Measurements from ENCODE around the gene SZRD1. TPM values are rescaled to one million over a fixed set of nuclear protein-coding genes. Genes with fewer than 3 reads are reported as not detected.

SZRD1 gene
- 10 to 100 TPM; 73.1 to 80.5 (median 77.7) TPM for total RNA-seq

DNA sequence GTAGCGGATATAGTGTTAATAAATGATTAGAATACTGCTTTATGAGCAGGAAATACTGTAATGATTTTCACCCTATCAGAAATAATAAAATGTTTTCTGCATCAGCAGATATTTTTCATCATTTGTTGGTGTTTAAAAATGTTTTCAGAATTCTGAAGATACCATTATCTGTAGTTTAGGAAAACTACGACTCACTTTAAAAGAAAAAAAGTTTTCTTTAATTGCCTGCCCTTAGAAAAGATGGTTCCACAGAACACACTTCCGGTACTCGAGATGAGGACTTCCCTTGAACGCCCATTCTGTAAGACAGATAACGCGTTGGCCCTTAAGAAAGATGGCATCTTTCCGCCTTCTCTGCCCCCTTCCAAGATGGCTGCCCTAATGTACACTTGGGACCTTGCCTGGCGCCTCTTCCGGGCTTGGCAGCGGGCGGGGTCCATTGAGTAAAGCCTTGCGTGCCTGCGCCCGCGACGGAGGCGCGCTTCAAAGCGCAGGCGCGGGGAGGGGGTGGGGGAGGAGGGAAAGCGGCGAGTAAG, at the start of gene SZRD1:
Gene SZRD1 (plus strand): TSS at position 521 of the 536 bp plus-strand sequence. CDS start 16 bp downstream, outside the sequence.
- TF ChIP-seq, protein P1, sequence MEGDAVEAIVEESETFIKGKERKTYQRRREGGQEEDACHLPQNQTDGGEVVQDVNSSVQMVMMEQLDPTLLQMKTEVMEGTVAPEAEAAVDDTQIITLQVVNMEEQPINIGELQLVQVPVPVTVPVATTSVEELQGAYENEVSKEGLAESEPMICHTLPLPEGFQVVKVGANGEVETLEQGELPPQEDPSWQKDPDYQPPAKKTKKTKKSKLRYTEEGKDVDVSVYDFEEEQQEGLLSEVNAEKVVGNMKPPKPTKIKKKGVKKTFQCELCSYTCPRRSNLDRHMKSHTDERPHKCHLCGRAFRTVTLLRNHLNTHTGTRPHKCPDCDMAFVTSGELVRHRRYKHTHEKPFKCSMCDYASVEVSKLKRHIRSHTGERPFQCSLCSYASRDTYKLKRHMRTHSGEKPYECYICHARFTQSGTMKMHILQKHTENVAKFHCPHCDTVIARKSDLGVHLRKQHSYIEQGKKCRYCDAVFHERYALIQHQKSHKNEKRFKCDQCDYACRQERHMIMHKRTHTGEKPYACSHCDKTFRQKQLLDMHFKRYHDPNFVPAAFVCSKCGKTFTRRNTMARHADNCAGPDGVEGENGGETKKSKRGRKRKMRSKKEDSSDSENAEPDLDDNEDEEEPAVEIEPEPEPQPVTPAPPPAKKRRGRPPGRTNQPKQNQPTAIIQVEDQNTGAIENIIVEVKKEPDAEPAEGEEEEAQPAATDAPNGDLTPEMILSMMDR (IDR thresholded peaks at IDR 0.05), result no peak
- DNase-seq (ENCODE audit: low spot score), result peak; percentile 76
- peak; percentile 88 for ATAC-seq (ENCODE audit: low FRiP score)

- DNase-seq (ENCODE audit: low spot score) (no peak), ATAC-seq (ENCODE audit: low FRiP score) (no peak)
- TF ChIP-seq, protein P1 (IDR thresholded peaks at IDR 0.05), result no peak
These were observed 48.5 kb upstream of the SZRD1 start for GRCh38 chr1:16318555-16318954.

DNA sequence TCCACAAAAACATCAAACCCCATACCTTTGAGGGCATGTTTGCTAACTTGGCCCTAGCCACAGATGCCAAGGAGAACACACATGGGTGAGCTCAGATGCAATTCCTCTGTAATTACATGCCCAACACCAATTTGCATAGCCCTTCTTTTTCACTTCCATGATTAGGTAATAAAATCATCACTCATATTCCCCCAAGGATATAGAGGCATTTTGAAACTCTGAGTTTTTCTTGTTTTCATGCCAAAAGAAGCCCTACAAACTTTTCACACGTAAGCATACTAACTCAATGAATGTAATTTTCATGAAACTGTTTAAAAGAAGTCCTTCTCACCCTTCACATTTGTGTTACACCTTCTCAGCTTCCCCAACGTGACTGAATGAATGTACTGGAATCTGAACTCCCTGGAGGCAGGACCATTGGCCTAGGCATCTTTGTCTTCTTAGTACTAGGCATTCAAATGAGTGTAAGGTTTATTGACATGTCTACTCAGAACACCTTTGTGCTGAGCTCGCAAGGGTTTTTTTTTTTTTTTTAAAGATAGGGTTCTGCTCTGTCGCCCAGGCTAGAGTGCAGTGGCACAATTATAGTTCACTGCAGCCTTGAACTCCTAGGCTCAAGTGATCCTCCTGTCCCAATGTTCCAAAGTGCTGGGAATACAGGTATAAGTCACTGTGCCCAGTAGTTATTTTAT, 45.7 kb upstream of the SZRD1 start:
- TF ChIP-seq, protein P1 (IDR thresholded peaks at IDR 0.05), result no peak
- ATAC-seq (ENCODE audit: low FRiP score) (peak; percentile 54), DNase-seq (ENCODE audit: low spot score) (no peak)

GRCh38 chr1:16324456-16324890, 42.6 kb upstream of the SZRD1 start:
- no peak for DNase-seq (ENCODE audit: low spot score)
- peak; percentile 66 for ATAC-seq (ENCODE audit: low FRiP score)
- TF ChIP-seq, protein P1 (IDR thresholded peaks at IDR 0.05), result no peak

DNA sequence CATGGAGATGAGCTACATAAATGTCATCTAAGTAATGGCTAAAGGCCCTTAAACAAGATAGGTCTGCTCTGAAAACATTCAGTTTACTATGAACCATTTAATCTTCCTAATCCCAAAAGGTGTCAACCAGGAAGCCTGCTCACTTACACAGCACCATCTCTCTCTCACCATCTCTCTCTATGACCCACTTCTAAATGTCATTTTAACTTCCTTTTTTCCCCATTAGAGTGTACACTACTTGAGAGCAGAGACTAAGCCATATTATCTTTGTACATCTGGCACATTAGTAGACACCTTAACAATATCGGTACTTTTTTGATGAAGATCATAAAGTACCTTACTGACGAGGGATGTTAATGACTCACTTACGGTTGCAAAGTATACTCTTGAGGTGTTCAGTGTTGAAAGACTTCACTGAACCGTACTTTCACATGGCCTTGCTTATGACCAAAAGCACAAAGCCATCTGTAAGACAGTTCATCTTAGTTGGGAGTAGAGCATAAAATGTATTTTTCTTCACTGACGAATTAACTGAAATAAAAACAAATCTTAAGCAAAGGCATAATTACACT, 40.1 kb upstream of the SZRD1 start:
- ATAC-seq (ENCODE audit: low FRiP score) (no peak), DNase-seq (ENCODE audit: low spot score) (no peak)
- TF ChIP-seq, protein P1 (IDR thresholded peaks at IDR 0.05), result no peak

- DNase-seq (ENCODE audit: low spot score), result no peak
- ATAC-seq (ENCODE audit: low FRiP score), result no peak
- TF ChIP-seq, protein P1 (IDR thresholded peaks at IDR 0.05), result no peak
These were observed 32.2 kb upstream of the SZRD1 start for GRCh38 chr1:16334655-16335340.
